ENCODE data around the gene NDUFAF8. TPM values are rescaled to one million over a fixed set of nuclear protein-coding genes. Genes with fewer than 3 reads are reported as not detected.

Gene NDUFAF8
- total and polyA plus RNA-seq, 9 donors = 14.6 to 66.3 (median 33.9) TPM

DNA sequence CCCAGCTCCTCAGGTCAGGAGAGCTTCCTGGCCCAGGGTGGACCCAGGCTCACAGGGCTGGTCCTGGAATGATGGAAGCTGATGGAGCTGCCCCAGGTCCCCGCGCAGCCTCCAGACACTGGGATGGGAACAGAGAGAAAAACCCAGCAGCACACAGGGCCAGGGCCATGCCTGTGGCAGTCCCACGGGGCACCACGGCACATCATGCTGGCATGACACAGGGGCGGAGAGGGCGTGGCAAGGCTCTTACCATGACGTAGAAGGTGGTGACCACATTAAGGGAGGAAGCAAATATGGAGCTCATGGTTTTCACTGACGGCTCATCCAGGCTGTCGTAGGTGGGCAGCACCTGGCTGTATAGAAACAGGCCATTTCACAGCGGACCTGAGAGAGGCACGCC is 37.7 kb downstream of the NDUFAF8 start:
- peaks cover 9% of the 10 kb centered on the region for H3K4me1 ChIP-seq (ENCODE audit: insufficient read depth)
- 56 to 78% (median 60%) methylated on average over 11 of the region's 11 CpGs for WGBS, 3 donors
- intact Hi-C loops (cut with DNase I) = no loop called here
- H3K4me3 ChIP-seq = no peak overlapping the region
- H3K27me3 ChIP-seq = no peaks in the 10 kb centered on the region
- H3K9me3 ChIP-seq = no peaks in the 10 kb centered on the region
- DNase-seq = no peak
- TF ChIP-seq, protein P1, sequence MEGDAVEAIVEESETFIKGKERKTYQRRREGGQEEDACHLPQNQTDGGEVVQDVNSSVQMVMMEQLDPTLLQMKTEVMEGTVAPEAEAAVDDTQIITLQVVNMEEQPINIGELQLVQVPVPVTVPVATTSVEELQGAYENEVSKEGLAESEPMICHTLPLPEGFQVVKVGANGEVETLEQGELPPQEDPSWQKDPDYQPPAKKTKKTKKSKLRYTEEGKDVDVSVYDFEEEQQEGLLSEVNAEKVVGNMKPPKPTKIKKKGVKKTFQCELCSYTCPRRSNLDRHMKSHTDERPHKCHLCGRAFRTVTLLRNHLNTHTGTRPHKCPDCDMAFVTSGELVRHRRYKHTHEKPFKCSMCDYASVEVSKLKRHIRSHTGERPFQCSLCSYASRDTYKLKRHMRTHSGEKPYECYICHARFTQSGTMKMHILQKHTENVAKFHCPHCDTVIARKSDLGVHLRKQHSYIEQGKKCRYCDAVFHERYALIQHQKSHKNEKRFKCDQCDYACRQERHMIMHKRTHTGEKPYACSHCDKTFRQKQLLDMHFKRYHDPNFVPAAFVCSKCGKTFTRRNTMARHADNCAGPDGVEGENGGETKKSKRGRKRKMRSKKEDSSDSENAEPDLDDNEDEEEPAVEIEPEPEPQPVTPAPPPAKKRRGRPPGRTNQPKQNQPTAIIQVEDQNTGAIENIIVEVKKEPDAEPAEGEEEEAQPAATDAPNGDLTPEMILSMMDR (IDR thresholded peaks at IDR 0.05) = no peak
- TF ChIP-seq EP300 (IDR thresholded peaks at IDR 0.05) (no peak), POLR2A (IDR thresholded peaks at IDR 0.05) (no peak)
- peak overlapping the region in 1 of 2 donors; percentile 74 for H3K27ac ChIP-seq
- H3K36me3 ChIP-seq = no peaks in the 10 kb centered on the region

GRCh38 chr17:81277421-81277820 is 38.3 kb downstream of the NDUFAF8 start:
- H3K27me3 ChIP-seq = no peaks in the 10 kb centered on the region
- H3K9me3 ChIP-seq = no peaks in the 10 kb centered on the region
- peaks cover 9% of the 10 kb centered on the region for H3K4me1 ChIP-seq (ENCODE audit: insufficient read depth)
- DNase-seq = peak; percentile 55 to 79 (median 65)
- no peaks in the 10 kb centered on the region for H3K36me3 ChIP-seq
- intact Hi-C loops (cut with DNase I) = no loop called here
- WGBS, 3 donors = 7 to 33% (median 8%) methylated on average over 16 to 18 of the region's 18 CpGs
- no peak overlapping the region for H3K4me3 ChIP-seq
- TF ChIP-seq EP300 (IDR thresholded peaks at IDR 0.05) (no peak), POLR2A (IDR thresholded peaks at IDR 0.05) (no peak)
- TF ChIP-seq, protein P1 (IDR thresholded peaks at IDR 0.05) = no peak
- peak overlapping the region; percentile 56 to 74 for H3K27ac ChIP-seq

DNA sequence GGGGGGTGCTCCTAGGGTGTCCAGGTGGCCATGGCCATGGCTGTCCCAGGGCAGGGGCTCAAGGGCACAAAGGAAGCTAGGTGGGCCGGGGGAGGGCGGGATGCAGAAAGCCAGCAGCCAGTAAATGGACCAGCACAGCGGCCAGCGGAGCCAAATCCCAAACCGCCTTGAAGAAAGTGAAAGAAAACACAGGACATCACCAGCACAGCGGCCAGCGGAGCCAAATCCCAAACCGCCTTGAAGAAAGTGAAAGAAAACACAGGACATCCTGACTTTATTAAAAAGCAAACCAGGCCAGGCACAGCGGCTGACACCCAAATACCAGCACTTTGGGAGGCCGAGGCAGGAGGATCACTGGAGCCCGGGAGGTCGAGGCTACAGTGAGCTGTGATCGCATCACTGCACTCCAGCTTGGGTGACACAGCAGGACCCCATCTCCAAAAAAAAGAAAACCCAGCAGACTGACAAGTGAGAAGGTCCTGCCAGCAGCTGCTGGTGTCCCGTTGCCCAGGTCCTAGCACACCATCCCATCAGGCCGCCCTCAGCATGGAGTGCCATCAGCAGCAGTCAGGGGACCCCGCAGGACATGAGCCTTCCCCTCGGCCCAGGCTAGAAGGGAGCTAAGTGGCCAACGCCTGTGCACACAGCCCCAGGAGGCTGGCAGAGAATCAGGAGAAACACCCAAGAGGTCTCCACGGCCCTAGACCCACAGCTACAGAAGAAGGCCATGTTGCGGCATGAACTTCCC is 39.0 kb downstream of the NDUFAF8 start:
- Histone ChIP-seq H3K27me3 (no peaks in the 10 kb centered on the region), H3K4me1 (ENCODE audit: insufficient read depth) (peaks cover 9% of the 10 kb centered on the region), H3K4me3 (no peak overlapping the region), H3K27ac (peak overlapping the region; percentile 56 to 74), H3K36me3 (no peaks in the 10 kb centered on the region), H3K9me3 (no peaks in the 10 kb centered on the region)
- WGBS, 3 donors = 30 to 50% (median 33%) methylated on average over 20 of the region's 20 CpGs
- intact Hi-C loops (cut with DNase I) = no loop called here
- DNase-seq = peak in 3 of 5 donors; percentile 67 to 77 (median 68)
- TF ChIP-seq EP300 (IDR thresholded peaks at IDR 0.05) (no peak), POLR2A (IDR thresholded peaks at IDR 0.05) (no peak)
- TF ChIP-seq, protein P1 (IDR thresholded peaks at IDR 0.05) = no peak

GRCh38 chr17:81278831-81279230 is 39.7 kb downstream of the NDUFAF8 start:
- Histone ChIP-seq H3K27ac (peak overlapping the region; percentile 56 to 74), H3K9me3 (no peaks in the 10 kb centered on the region), H3K4me1 (ENCODE audit: insufficient read depth) (peaks cover 9% of the 10 kb centered on the region), H3K27me3 (no peaks in the 10 kb centered on the region), H3K36me3 (no peaks in the 10 kb centered on the region), H3K4me3 (no peak overlapping the region)
- intact Hi-C loops (cut with DNase I) = no loop called here
- no peak for DNase-seq
- WGBS, 3 donors = 91 to 95% (median 94%) methylated on average over 8 of the region's 8 CpGs
- TF ChIP-seq, protein P1 (IDR thresholded peaks at IDR 0.05) = no peak
- TF ChIP-seq POLR2A (IDR thresholded peaks at IDR 0.05) = no peak
- TF ChIP-seq EP300 (IDR thresholded peaks at IDR 0.05) = no peak
